ENCODE results near the gene GNG12. TPM values are rescaled to one million over a fixed set of nuclear protein-coding genes. Genes with fewer than 3 reads are reported as not detected.

The GNG12 gene
- total RNA-seq, 2 experiments from 2014 or later: not detected

DNA sequence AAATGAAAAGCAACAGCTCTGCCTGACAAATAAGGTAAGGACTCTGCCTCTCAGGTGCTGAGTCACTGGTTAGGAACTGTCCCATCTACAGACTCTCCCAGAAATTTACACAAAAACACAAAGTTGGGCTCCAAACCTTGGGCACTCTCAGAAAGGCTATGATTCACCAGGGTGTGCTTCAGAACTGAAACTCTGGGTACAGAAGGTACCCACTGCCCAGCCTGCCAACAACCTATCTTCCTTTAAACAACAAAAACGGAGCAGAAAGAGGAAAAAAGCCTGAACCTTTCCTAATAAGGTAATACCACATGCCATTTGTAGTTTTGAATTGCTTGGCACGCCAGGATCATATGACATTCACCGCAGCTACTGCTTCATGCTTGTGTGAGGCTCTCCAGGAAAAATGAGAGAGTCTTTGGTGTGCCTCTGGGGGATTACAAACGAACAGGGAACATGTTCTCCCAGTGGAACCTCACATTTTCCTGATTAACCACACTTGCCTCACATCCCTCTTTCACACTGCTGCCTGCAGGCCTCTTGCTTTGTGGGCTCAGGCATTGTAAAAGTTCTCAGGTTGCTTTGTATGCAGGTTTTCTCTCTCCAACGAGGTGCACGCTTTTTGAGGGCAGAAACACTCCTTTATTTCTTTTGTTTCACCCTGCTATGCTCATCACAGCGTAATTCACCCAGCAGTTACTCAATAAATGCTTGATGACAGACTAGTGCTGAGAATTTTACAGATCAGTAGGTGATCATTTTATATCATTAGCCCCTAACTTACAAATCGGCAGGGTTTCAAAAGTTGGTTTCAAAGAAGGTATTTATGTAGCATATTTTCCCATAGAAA is 83.2 kb downstream of the GNG12 start:
- H3K36me3 Mint-ChIP-seq (ENCODE audit: low read depth): no peaks in the 10 kb centered on the region
- TF ChIP-seq, protein P1, sequence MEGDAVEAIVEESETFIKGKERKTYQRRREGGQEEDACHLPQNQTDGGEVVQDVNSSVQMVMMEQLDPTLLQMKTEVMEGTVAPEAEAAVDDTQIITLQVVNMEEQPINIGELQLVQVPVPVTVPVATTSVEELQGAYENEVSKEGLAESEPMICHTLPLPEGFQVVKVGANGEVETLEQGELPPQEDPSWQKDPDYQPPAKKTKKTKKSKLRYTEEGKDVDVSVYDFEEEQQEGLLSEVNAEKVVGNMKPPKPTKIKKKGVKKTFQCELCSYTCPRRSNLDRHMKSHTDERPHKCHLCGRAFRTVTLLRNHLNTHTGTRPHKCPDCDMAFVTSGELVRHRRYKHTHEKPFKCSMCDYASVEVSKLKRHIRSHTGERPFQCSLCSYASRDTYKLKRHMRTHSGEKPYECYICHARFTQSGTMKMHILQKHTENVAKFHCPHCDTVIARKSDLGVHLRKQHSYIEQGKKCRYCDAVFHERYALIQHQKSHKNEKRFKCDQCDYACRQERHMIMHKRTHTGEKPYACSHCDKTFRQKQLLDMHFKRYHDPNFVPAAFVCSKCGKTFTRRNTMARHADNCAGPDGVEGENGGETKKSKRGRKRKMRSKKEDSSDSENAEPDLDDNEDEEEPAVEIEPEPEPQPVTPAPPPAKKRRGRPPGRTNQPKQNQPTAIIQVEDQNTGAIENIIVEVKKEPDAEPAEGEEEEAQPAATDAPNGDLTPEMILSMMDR (IDR thresholded peaks at IDR 0.05): no peak
- no peak overlapping the region for H3K27ac ChIP-seq (ENCODE audit: low read depth in 1 of 2, low read length in 2 of 2)
- intact Hi-C loops (cut with DNase I, micrococcal nuclease): loop anchor here in 1 of 2 experiments (10.0 kb wide), 1 partner anchor 985 kb away; no protein-coding TSS in a partner anchor
- no peak for DNase-seq
- no peak overlapping the region for H3K27ac Mint-ChIP-seq
- no peak overlapping the region for H3K4me3 ChIP-seq (ENCODE audit: low read length)
- no peaks in the 10 kb centered on the region for H3K36me3 ChIP-seq (ENCODE audit: insufficient read depth, low read length)
- POLR2A ChIA-PET: no interaction called here
- H3K4me3 Mint-ChIP-seq: no peak overlapping the region
- H3K27me3 Mint-ChIP-seq: peaks cover 17% of the 10 kb centered on the region
- no peaks in the 10 kb centered on the region for H3K9me3 Mint-ChIP-seq
- no peaks in the 10 kb centered on the region for H3K27me3 ChIP-seq (ENCODE audit: control insufficient read depth in 1 of 2, insufficient read depth in 2 of 2, low read length in 2 of 2)
- no peaks in the 10 kb centered on the region for H3K9me3 ChIP-seq (ENCODE audit: control insufficient read depth in 1 of 2, insufficient read depth in 1 of 2, low read length in 2 of 2)
- CTCF ChIA-PET: no interaction called here
- H3K4me1 Mint-ChIP-seq (ENCODE audit: low read depth): no peaks in the 10 kb centered on the region
- ATAC-seq (ENCODE audit: poor library complexity): no peak
- H3K4me1 ChIP-seq (ENCODE audit: insufficient read depth, low read length): no peaks in the 10 kb centered on the region

DNA sequence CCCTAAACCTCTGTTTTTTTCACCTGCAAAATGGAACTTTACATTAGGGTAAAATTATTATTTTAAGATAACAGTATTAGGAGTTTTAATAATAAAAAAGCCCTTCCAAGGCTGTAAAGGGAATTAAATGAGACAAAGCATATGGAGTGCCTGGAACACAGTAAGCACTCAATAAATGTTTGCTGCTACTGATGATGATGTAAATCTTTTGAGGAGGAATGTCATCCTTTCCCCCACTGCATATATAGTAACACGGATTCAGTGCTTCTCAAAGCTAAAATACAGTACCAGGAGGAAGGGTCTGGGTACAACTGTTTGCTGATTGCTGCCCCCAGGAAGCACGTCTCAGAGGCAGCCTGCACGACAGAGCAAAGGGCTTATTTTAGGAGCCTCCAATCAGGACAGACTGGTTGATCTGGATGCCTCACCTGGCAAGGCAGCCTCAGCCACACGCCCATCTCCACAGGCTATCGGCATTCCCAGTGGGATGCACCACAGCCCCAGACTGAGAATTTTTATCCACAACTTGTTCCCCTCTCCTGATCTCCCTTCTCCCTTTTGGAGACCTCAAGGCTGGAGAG is 83.9 kb downstream of the GNG12 start:
- CTCF ChIA-PET: no interaction called here
- POLR2A ChIA-PET: no interaction called here
- H3K9me3 Mint-ChIP-seq: no peaks in the 10 kb centered on the region

DNA sequence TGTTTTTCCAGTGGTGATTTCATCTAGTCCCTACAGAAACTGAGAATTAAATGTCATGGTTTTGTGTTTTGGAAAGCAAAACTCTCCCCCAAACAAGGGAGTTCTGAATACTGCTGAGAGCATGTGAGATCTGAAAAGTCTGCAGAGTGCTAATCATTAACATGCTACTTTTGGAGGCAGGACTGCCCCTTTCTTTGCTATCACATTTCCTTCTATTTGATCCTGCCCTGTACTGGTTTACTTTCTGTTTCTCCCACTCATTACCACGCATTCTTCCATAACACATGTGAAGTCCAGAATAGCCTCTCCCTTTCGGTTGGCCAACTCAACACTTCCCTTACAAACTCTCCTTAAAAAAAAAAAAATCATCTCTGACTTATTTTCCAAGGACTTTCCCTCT is 84.6 kb downstream of the GNG12 start:
- H3K9me3 ChIP-seq (ENCODE audit: control insufficient read depth in 1 of 2, insufficient read depth in 1 of 2, low read length in 2 of 2): no peaks in the 10 kb centered on the region
- Mint-ChIP-seq H3K4me1 (ENCODE audit: low read depth) (no peaks in the 10 kb centered on the region), H3K27ac (no peak overlapping the region), H3K27me3 (peaks cover 28% of the 10 kb centered on the region), H3K4me3 (no peak overlapping the region), H3K36me3 (ENCODE audit: low read depth) (no peaks in the 10 kb centered on the region), H3K9me3 (no peaks in the 10 kb centered on the region)
- H3K27ac ChIP-seq (ENCODE audit: low read depth in 1 of 2, low read length in 2 of 2): no peak overlapping the region
- ATAC-seq (ENCODE audit: poor library complexity) (no peak), DNase-seq (no peak)
- intact Hi-C loops (cut with DNase I, micrococcal nuclease): no loop called here
- CTCF ChIA-PET: no interaction called here
- H3K27me3 ChIP-seq (ENCODE audit: control insufficient read depth in 1 of 2, insufficient read depth in 2 of 2, low read length in 2 of 2): no peaks in the 10 kb centered on the region
- POLR2A ChIA-PET: no interaction called here
- TF ChIP-seq, protein P1 (IDR thresholded peaks at IDR 0.05): no peak
- no peak overlapping the region for H3K4me3 ChIP-seq (ENCODE audit: low read length)
- no peaks in the 10 kb centered on the region for H3K4me1 ChIP-seq (ENCODE audit: insufficient read depth, low read length)
- H3K36me3 ChIP-seq (ENCODE audit: insufficient read depth, low read length): no peaks in the 10 kb centered on the region

More for the DNA sequence above, 83.9 kb downstream of the GNG12 start:
- Histone ChIP-seq H3K9me3 (ENCODE audit: control insufficient read depth in 1 of 2, insufficient read depth in 1 of 2, low read length in 2 of 2) (no peaks in the 10 kb centered on the region), H3K27ac (ENCODE audit: low read depth in 1 of 2, low read length in 2 of 2) (no peak overlapping the region), H3K36me3 (ENCODE audit: insufficient read depth, low read length) (no peaks in the 10 kb centered on the region), H3K4me3 (ENCODE audit: low read length) (no peak overlapping the region), H3K4me1 (ENCODE audit: insufficient read depth, low read length) (no peaks in the 10 kb centered on the region), H3K27me3 (ENCODE audit: control insufficient read depth in 1 of 2, insufficient read depth in 2 of 2, low read length in 2 of 2) (no peaks in the 10 kb centered on the region)
- TF ChIP-seq, protein P1 (IDR thresholded peaks at IDR 0.05): no peak
- Mint-ChIP-seq H3K36me3 (ENCODE audit: low read depth) (no peaks in the 10 kb centered on the region), H3K27ac (no peak overlapping the region), H3K4me1 (ENCODE audit: low read depth) (no peaks in the 10 kb centered on the region), H3K4me3 (no peak overlapping the region), H3K27me3 (peaks cover 23% of the 10 kb centered on the region)
- intact Hi-C loops (cut with DNase I, micrococcal nuclease): no loop called here
- no peak for ATAC-seq (ENCODE audit: poor library complexity)
- DNase-seq: no peak

Data from CD4-positive, alpha-beta T cell (primary cell).